GM12878 (cell line): ENCODE data around the gene SPATA9. TPM values are rescaled to one million over a fixed set of nuclear protein-coding genes. Genes with fewer than 3 reads are reported as not detected.

ENCODE experiments used
- ATAC-seq: fragments of 200-7000 bp; cut with Tn5 transposase; 3 replicates; pipeline ENCODE4 v1.9.1; 2020; ENCODE audit warnings: mild to moderate bottlenecking, moderate library complexity
- BruUV-seq: library from RNA; stranded (reverse); fragments of 400-500 nt; replicated peaks from 2 replicates; lab custom pipeline; 2021; lab: Mats Ljungman, UMichigan
- CTCF ChIA-PET: fragments of 300-600 bp; sonication (Branson Sonifier 250); formaldehyde crosslinking; extraction: SDS; loops from one replicate; lab custom pipeline; 2021; ENCODE audit warnings: inconsistent platforms; lab: Yijun Ruan, JAX
- POLR2A ChIA-PET: fragments of 350-600 bp; formaldehyde crosslinking; extraction: SDS; loops from one replicate; lab custom pipeline; 2021; ENCODE audit warnings: inconsistent platforms; lab: Charles Lee
- RAD21 ChIA-PET: fragments of 300-600 bp; sonication (Branson Sonifier 250); formaldehyde crosslinking; loops from one replicate; lab custom pipeline; 2023; ENCODE audit warnings: antibody characterized with exemption; ENCODE audit not compliant: unreplicated experiment; lab: Charles Lee
- SMC1A ChIA-PET: fragments of 300-600 bp; sonication (Branson Sonifier 250); formaldehyde crosslinking; loops from one replicate; lab custom pipeline; 2023; ENCODE audit not compliant: unreplicated experiment, uncharacterized antibody; lab: Charles Lee
- DNase-seq: peaks from one replicate; pipeline ENCODE4 v3.0.0-alpha.2; 2011; ENCODE audit warnings: low read depth, low spot score
- FAIRE-seq: peaks from 3 replicates; lab custom pipeline; 2011; peaks lifted over from hg19 to GRCh38; lab: Jason Lieb, UNC
- H2AFZ ChIP-seq: 2 replicates; pipeline ENCODE4 v1.6.0; 2011; ENCODE audit warnings: low read depth, low read length, control low read depth; ENCODE audit not compliant: control insufficient read depth
- H3K27ac ChIP-seq: 2 replicates; pipeline ENCODE4 v1.5.1; 2011; ENCODE audit warnings: control low read depth; ENCODE audit not compliant: control insufficient read depth, insufficient read depth
- H3K27me3 ChIP-seq, 2 experiments: replicated peaks in 1 of 2; 2 replicates each; pipeline versions ENCODE4 v1.6.0 to v1.6.1; 2011; ENCODE audit warnings: low read length in 1 of 2; ENCODE audit not compliant: control insufficient read depth in 2 of 2, insufficient read depth in 2 of 2
- H3K36me3 ChIP-seq, 2 experiments: 2 replicates each; pipeline ENCODE4 v1.5.1; 2011; ENCODE audit warnings: low read length in 1 of 2; ENCODE audit not compliant: control insufficient read depth in 2 of 2, insufficient read depth in 2 of 2
- H3K4me1 ChIP-seq: 2 replicates; pipeline ENCODE4 v1.6.1; 2011; ENCODE audit warnings: mild to moderate bottlenecking, low read length, moderate library complexity, mixed read lengths; ENCODE audit not compliant: control insufficient read depth, insufficient read depth
- H3K4me2 ChIP-seq: 2 replicates; pipeline ENCODE4 v1.6.0; 2011; ENCODE audit warnings: control low read depth; ENCODE audit not compliant: control insufficient read depth, insufficient read depth
- H3K4me3 ChIP-seq: fragments of 200-600 bp; sonication (generic); 2 replicates; pipeline ENCODE4 v1.5.1; 2016
- H3K79me2 ChIP-seq: 2 replicates; pipeline ENCODE4 v1.6.0; 2011; ENCODE audit warnings: low read length; ENCODE audit not compliant: control insufficient read depth, insufficient read depth
- H3K9ac ChIP-seq: 2 replicates; pipeline ENCODE4 v1.8.0; 2011; ENCODE audit warnings: low read length, control low read depth, mixed read lengths; ENCODE audit not compliant: control insufficient read depth, insufficient read depth
- H3K9me3 ChIP-seq: replicated peaks from 3 replicates; pipeline ENCODE4 v1.5.1; 2011; ENCODE audit warnings: mild to moderate bottlenecking, low read length; ENCODE audit not compliant: control insufficient read depth, insufficient read depth
- H4K20me1 ChIP-seq: 2 replicates; pipeline ENCODE4 v1.6.0; 2011; ENCODE audit not compliant: control insufficient read depth, insufficient read depth
- ASH2L ChIP-seq: fragments of 300-600, 200-600 bp; sonication (generic); IDR thresholded peaks from 2 replicates; pipeline ENCODE4 v1.6.1; 2017; ENCODE audit warnings: low read depth, mild to moderate bottlenecking, borderline replicate concordance
- BACH1 ChIP-seq: fragments of 450-650 bp; IDR thresholded peaks from 2 replicates; pipeline ENCODE4 v1.6.1; 2017; ENCODE audit warnings: mild to moderate bottlenecking, borderline replicate concordance
- ETV6 ChIP-seq, 2 experiments: fragments of 450-650 bp in 1 of 2; IDR thresholded peaks in 1 of 2; conservative IDR thresholded peaks in 1 of 2; 2 replicates each; pipeline ENCODE4 v1.6.1; 2014; ENCODE audit warnings: antibody characterized with exemption in 1 of 2, borderline replicate concordance in 1 of 2, low read depth in 1 of 2, mild to moderate bottlenecking in 1 of 2, moderate library complexity in 1 of 2
- HCFC1 ChIP-seq: fragments of 150-350 bp; IDR thresholded peaks from 2 replicates; pipeline ENCODE4 v1.6.1; 2014; ENCODE audit warnings: low read length
- HDAC6 ChIP-seq: fragments of 200-600 bp; sonication (generic); IDR thresholded peaks from one replicate; pipeline ENCODE4 v1.8.0; 2017; ENCODE audit warnings: antibody characterized with exemption; ENCODE audit not compliant: unreplicated experiment
- MEF2A ChIP-seq: IDR thresholded peaks from 2 replicates; pipeline ENCODE4 v1.6.1; 2011; ENCODE audit warnings: low read depth, mild to moderate bottlenecking, low read length, moderate library complexity; ENCODE audit not compliant: insufficient read depth
- NBN ChIP-seq: fragments of 450-650 bp; IDR thresholded peaks from 2 replicates; pipeline ENCODE4 v1.6.1; 2016
- PML ChIP-seq: IDR thresholded peaks from 2 replicates; pipeline ENCODE4 v1.6.1; 2012; ENCODE audit warnings: low read length, inconsistent platforms
- SMAD1 ChIP-seq: fragments of 450-650 bp; IDR thresholded peaks from 2 replicates; pipeline ENCODE4 v1.6.1; 2018; ENCODE audit warnings: mild to moderate bottlenecking, low read depth; ENCODE audit not compliant: partially characterized antibody
- SMAD5 ChIP-seq: IDR thresholded peaks from 2 replicates; pipeline ENCODE4 v1.6.1; 2016; ENCODE audit warnings: antibody characterized with exemption, low read depth
- SREBF2 ChIP-seq: IDR thresholded peaks from 2 replicates; pipeline ENCODE4 v1.6.1; 2012; ENCODE audit warnings: mild to moderate bottlenecking, low read length
- TCF7 ChIP-seq: IDR thresholded peaks from 2 replicates; pipeline ENCODE4 v1.6.1; 2014; ENCODE audit warnings: antibody characterized with exemption, borderline replicate concordance
- WGBS: methylation state at CpG from one replicate; pipeline ENCODE4 v1.1.6; 2016; ENCODE audit warnings: low lambda C conversion rate; ENCODE audit not compliant: insufficient replicate concordance, insufficient coverage; ENCODE audit errors: missing lambda C conversion rate; 5-methylcytosine and 5-hydroxymethylcytosine counted together
- in situ Hi-C: fragments of 300-500 bp; cut with MboI; formaldehyde crosslinking; loops from 9 replicates; pipeline ENCODE4 v1.14.3; 2018; ENCODE audit warnings: mixed read lengths
- intact Hi-C: fragments of 100-400 bp; cut with micrococcal nuclease; formaldehyde crosslinking; loops from one replicate; pipeline ENCODE4 v1.14.2; 2022; ENCODE audit not compliant: unreplicated experiment
- polyA plus RNA-seq, 11 experiments: library from polyadenylated mRNA; depleted of rRNA in 4 of 11; unstranded in 6 of 11; stranded (reverse) in 5 of 11; fragments of >200 nt; fragmentation: Nextera tagmentation in 4 of 11; fragmentation: Illumina TruSeq in 1 of 11; extraction: Ambion mirVana in 4 of 11; extraction: Trizol in 1 of 11; gene quantifications; 1 replicate in 1 of 11; 2 replicates in 10 of 11; pipeline versions ENCODE4 v1.2.1 to v1.2.3, GENCODE V29; 2011 to 2016; ENCODE audit warnings: inconsistent platforms in 2 of 11, missing spikeins in 2 of 11, low read depth in 1 of 11
- total RNA-seq, 4 experiments: library from RNA; depleted of rRNA in 3 of 4; stranded (reverse); fragments of >200 nt in 3 of 4; fragmentation: Illumina TruSeq in 1 of 4; extraction: Trizol in 1 of 4; gene quantifications; 2 replicates each; pipeline versions ENCODE4 v1.2.1 to v1.2.3, GENCODE V29; 2013 to 2021
- TF ChIP-seq, protein P1 (sequence below): IDR thresholded peaks from 2 replicates; pipeline ENCODE4 v1.6.1; 2012; ENCODE audit warnings: low read length, inconsistent platforms
- TF ChIP-seq, protein P2 (sequence below): fragments of 450-650 bp; IDR thresholded peaks from 2 replicates; pipeline ENCODE4 v1.6.1; 2017; ENCODE audit warnings: antibody characterized with exemption, mild to moderate bottlenecking, moderate library complexity
- TF ChIP-seq, protein P3 (sequence below): fragments of 450-650 bp; formaldehyde crosslinking; IDR thresholded peaks from 2 replicates; pipeline ENCODE4 v1.4.0; 2020; ENCODE audit warnings: mild to moderate bottlenecking, moderate library complexity

Gene SPATA9
- total and polyA plus RNA-seq, 10 of the 15 experiments (the other 5 are each of a cell fraction or from before 2014, with no cell fraction given), result 0.11 to 0.49 (median 0.16) TPM; not detected in 1

DNA sequence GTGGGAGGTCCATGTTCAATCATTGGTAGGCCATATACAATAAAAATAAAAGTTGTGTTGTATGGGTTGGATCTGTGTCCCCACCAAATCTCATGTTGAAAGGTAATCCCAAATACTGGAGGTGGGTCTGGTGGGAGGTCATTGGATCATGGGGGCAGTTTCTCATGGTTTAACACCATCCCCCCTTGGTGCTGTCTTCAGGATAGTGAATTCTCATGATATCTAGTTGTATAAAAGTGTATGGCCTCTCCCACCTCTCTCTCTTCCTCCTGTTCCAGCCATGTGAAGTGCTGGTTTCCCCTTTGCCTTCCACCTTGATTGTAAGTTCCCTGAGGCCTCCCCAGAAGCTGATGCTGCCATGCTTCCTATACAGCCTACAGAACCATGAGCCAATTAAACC is 15.1 kb downstream of the SPATA9 start (continued):
- TF ChIP-seq, protein P1, sequence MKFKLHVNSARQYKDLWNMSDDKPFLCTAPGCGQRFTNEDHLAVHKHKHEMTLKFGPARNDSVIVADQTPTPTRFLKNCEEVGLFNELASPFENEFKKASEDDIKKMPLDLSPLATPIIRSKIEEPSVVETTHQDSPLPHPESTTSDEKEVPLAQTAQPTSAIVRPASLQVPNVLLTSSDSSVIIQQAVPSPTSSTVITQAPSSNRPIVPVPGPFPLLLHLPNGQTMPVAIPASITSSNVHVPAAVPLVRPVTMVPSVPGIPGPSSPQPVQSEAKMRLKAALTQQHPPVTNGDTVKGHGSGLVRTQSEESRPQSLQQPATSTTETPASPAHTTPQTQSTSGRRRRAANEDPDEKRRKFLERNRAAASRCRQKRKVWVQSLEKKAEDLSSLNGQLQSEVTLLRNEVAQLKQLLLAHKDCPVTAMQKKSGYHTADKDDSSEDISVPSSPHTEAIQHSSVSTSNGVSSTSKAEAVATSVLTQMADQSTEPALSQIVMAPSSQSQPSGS, result no peak
- TF ChIP-seq SMAD1, result no peak
- no peak for TF ChIP-seq ASH2L
- TF ChIP-seq SREBF2, result no peak

DNA sequence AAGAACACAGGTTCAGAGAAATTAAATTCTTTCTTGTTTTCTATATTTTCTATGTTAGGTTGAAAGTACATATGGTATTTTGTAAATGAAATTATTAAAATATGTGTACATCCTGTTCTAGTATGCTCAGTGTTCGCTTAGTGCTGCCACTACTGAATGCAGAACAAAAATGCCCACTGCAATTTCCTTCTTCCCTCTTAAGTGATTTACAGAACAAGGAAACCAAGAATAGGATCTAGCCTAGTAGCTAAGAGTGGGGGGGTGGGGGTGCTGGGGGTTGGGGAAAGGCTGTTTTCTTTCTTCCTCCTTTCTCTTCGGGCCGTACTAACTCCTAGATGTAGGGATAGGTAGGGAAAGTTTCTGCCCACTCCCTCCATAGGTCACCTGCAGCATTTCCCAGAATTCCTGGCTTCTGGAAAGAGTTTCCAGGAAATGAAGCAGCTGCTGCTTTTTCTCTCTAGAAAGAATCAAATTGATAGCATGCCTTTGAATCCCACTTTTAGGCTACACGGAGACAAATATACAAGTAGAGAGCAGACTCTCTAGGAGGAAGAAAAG is 15.7 kb downstream of the SPATA9 start:
- Histone ChIP-seq H3K9me3 (no peaks in the 10 kb centered on the region), H3K27me3 (no peaks in the 10 kb centered on the region), H2AFZ (no peak overlapping the region), H3K4me3 (no peak overlapping the region), H3K27ac (no peak overlapping the region), H3K4me1 (no peaks in the 10 kb centered on the region), H3K9ac (no peak overlapping the region), H4K20me1 (no peaks in the 10 kb centered on the region), H3K36me3 (no peaks in the 10 kb centered on the region), H3K79me2 (no peaks in the 10 kb centered on the region), H3K4me2 (no peak overlapping the region)
- ChIA-PET SMC1A (interaction anchor here (0.7 to 5.1 kb wide), 15 partner anchors 28 to 180 kb away, joined by 3 to 96 read pairs (median 4); partner anchors contain the start of gene RHOBTB3), RAD21 (interaction anchor here (1.2 to 2.5 kb wide), 9 partner anchors 12 to 177 kb away, joined by 3 to 16 read pairs (median 4); partner anchors contain the start of gene RFESD), POLR2A (no interaction called here), CTCF (interaction anchor here (0.6 to 8.5 kb wide), 13 partner anchors 8 to 347 kb away, joined by 3 to 177 read pairs (median 4); no protein-coding TSS in a partner anchor)
- intact Hi-C loops (no loop called here), in situ Hi-C loops (no loop called here)
- no peak for DNase-seq
- no peak for ATAC-seq
- FAIRE-seq, result no peak
- BruUV-seq, result no TSS peak
- 95% methylated on average over 3 of the region's 4 CpGs for WGBS
- TF ChIP-seq ETV6 (conservative IDR thresholded peaks at IDR 0.05 in 1 of 2, IDR thresholded peaks at IDR 0.05 in 1 of 2; ENCODE audit: borderline replicate concordance in 1 of 2, low read depth in 1 of 2), result no peak
- no peak for TF ChIP-seq SMAD5
- TF ChIP-seq HCFC1, result no peak
- TF ChIP-seq, protein P2, sequence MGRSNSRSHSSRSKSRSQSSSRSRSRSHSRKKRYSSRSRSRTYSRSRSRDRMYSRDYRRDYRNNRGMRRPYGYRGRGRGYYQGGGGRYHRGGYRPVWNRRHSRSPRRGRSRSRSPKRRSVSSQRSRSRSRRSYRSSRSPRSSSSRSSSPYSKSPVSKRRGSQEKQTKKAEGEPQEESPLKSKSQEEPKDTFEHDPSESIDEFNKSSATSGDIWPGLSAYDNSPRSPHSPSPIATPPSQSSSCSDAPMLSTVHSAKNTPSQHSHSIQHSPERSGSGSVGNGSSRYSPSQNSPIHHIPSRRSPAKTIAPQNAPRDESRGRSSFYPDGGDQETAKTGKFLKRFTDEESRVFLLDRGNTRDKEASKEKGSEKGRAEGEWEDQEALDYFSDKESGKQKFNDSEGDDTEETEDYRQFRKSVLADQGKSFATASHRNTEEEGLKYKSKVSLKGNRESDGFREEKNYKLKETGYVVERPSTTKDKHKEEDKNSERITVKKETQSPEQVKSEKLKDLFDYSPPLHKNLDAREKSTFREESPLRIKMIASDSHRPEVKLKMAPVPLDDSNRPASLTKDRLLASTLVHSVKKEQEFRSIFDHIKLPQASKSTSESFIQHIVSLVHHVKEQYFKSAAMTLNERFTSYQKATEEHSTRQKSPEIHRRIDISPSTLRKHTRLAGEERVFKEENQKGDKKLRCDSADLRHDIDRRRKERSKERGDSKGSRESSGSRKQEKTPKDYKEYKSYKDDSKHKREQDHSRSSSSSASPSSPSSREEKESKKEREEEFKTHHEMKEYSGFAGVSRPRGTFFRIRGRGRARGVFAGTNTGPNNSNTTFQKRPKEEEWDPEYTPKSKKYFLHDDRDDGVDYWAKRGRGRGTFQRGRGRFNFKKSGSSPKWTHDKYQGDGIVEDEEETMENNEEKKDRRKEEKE, result no peak
- no peak for TF ChIP-seq BACH1
- TF ChIP-seq MEF2A, result no peak
- TF ChIP-seq PML, result no peak
- TF ChIP-seq, protein P3, sequence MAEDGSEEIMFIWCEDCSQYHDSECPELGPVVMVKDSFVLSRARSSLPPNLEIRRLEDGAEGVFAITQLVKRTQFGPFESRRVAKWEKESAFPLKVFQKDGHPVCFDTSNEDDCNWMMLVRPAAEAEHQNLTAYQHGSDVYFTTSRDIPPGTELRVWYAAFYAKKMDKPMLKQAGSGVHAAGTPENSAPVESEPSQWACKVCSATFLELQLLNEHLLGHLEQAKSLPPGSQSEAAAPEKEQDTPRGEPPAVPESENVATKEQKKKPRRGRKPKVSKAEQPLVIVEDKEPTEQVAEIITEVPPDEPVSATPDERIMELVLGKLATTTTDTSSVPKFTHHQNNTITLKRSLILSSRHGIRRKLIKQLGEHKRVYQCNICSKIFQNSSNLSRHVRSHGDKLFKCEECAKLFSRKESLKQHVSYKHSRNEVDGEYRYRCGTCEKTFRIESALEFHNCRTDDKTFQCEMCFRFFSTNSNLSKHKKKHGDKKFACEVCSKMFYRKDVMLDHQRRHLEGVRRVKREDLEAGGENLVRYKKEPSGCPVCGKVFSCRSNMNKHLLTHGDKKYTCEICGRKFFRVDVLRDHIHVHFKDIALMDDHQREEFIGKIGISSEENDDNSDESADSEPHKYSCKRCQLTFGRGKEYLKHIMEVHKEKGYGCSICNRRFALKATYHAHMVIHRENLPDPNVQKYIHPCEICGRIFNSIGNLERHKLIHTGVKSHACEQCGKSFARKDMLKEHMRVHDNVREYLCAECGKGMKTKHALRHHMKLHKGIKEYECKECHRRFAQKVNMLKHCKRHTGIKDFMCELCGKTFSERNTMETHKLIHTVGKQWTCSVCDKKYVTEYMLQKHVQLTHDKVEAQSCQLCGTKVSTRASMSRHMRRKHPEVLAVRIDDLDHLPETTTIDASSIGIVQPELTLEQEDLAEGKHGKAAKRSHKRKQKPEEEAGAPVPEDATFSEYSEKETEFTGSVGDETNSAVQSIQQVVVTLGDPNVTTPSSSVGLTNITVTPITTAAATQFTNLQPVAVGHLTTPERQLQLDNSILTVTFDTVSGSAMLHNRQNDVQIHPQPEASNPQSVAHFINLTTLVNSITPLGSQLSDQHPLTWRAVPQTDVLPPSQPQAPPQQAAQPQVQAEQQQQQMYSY (CRISPR knock-in tag), result no peak
- TF ChIP-seq HDAC6, result no peak
- TF ChIP-seq NBN, result no peak
- TF ChIP-seq TCF7, result no peak
